GM12891 (cell line): ENCODE measurements around the gene MRPS2.

Source experiments
- DNase-seq: peaks from one replicate; pipeline ENCODE4 v3.0.0; 2011; ENCODE audit warnings: low spot score; ENCODE audit not compliant: insufficient read length
- FAIRE-seq: peaks from 2 replicates; lab custom pipeline; 2011; peaks lifted over from hg19 to GRCh38; lab: Jason Lieb, UNC
- PAX5 ChIP-seq: IDR thresholded peaks from 2 replicates; pipeline ENCODE4 v1.6.1; 2011; ENCODE audit warnings: low read length, moderate library complexity, mild to moderate bottlenecking; ENCODE audit not compliant: insufficient read depth, severe bottlenecking
- POLR2A ChIP-seq: IDR thresholded peaks from 2 replicates; pipeline ENCODE4 v1.6.1; 2011; ENCODE audit warnings: low read depth, low read length, control low read depth
- POLR2AphosphoS5 ChIP-seq: IDR thresholded peaks from 2 replicates; pipeline ENCODE4 v1.6.1; 2011; ENCODE audit warnings: low read depth, low read length, control low read depth
- POU2F2 ChIP-seq: IDR thresholded peaks from 2 replicates; pipeline ENCODE4 v1.6.1; 2011; ENCODE audit warnings: low read depth, mild to moderate bottlenecking, control low read depth, low read length, moderate library complexity
- SPI1 ChIP-seq: IDR thresholded peaks from 2 replicates; pipeline ENCODE4 v1.6.1; 2011; ENCODE audit warnings: low read depth, low read length, control low read depth
- TAF1 ChIP-seq: IDR thresholded peaks from 2 replicates; pipeline ENCODE4 v1.6.1; 2011; ENCODE audit warnings: low read depth, low read length, control low read depth

The MRPS2 gene

DNA sequence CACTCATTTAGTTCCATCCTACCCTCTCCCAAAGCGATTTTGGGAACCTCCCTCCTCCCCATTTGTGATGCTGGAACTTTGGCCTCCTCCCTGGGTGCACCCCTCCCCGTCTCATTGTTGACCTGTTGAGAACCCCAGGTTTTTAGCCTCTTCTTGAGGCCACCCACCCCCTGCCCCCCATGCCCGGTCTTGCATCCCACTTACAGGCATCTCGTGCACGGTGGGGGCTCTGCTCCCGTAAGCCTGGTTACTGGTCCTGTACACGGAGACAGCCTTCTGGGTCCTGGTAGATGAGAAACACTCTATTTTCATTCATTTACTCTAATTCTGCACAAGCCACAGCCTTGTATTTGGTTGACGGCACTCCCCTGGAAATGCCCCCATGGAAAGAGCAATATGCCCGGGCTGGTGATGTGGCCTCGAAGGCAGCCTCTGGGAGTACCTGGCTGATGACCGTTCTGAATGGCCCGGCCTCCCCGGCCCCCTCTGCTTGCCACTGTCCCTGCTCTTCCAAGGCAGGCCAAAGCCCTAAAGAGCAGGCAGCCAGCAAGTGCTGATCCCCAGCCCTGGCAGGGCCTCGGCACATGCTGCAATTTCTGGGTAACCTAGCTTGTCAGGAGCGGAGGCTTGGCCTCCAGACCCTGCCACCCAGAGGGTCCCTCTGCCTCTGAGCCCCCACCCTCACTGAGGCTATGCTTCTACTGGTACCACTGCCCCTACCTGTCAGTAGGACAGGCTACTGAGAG, 1.9 kb upstream of the MRPS2 start:
- FAIRE-seq (no peak), DNase-seq (no peak)
- no peak for TF ChIP-seq SPI1
- TF ChIP-seq POLR2A = no peak
- no peak for TF ChIP-seq PAX5
- no peak for TF ChIP-seq POLR2AphosphoS5
- no peak for TF ChIP-seq POU2F2
- no peak for TF ChIP-seq TAF1

DNA sequence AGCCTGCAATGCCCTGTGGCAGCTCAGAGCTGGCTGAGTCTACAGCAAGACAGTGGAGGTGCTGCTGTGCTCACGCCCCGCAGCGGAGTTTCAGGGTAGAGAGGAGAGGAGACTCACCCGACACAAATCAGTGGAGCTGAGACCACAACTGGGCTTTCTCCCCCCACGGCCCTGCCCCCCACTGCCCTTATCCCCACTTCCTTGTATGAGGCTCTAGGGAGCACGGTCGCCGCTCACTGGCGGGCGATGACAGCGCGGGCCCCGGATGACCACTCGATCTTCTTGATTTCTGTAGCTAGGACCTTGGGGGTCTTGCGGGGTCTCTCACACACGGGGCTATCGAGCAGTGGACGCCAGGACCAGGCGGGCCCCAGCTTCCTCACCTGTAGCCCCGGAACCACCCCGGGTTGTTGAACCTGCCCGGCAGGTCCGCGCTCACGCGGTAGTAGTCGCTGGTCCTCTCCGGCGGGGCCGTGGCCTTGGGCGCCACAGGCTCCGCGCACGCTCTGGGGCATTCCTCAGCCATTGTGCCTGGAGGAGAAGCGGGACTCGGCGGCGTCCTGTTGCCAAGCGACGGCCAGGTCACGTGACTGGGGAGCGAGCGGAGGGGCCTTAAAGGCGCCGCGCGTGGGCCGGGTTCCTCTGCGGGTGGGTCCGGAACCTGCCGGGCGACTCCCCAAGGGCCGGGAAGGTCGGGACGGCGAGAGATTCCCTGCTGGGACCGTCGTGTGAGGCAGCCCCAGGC, 984 bp upstream of the MRPS2 start:
- TF ChIP-seq SPI1 = 0 out of 2 replicates have a peak, but pooled peaks have one; percentile 0
- TF ChIP-seq POU2F2 = no peak
- DNase-seq = peak; percentile 83
- FAIRE-seq = peak; percentile 90

DNA sequence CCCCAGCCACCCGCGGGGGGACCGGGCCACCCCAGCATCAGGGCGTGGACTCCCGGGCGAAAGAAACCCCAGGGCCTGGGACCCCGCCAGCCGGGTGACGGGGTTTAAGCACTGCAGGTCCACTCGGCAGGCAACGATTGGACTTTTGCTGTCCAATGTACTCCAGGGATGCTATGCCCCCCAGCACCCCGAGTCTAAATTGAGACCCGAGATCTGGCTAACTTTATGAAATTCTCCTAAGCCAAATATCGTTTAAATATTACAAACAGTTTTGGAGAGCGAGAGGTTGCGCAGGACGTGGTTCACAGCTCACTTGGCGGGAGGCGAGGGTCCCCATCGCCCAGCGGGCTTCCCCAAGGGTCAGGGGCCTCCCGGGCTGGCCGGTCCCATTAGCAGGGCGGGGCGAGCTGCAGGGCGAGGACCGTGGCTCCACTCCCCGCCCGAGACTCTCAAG, 384 bp upstream of the MRPS2 start:
- no peak for DNase-seq
- TF ChIP-seq SPI1 (no peak), POLR2AphosphoS5 (no peak), POLR2A (no peak), TAF1 (no peak), POU2F2 (no peak), PAX5 (no peak)
- FAIRE-seq = no peak

DNA sequence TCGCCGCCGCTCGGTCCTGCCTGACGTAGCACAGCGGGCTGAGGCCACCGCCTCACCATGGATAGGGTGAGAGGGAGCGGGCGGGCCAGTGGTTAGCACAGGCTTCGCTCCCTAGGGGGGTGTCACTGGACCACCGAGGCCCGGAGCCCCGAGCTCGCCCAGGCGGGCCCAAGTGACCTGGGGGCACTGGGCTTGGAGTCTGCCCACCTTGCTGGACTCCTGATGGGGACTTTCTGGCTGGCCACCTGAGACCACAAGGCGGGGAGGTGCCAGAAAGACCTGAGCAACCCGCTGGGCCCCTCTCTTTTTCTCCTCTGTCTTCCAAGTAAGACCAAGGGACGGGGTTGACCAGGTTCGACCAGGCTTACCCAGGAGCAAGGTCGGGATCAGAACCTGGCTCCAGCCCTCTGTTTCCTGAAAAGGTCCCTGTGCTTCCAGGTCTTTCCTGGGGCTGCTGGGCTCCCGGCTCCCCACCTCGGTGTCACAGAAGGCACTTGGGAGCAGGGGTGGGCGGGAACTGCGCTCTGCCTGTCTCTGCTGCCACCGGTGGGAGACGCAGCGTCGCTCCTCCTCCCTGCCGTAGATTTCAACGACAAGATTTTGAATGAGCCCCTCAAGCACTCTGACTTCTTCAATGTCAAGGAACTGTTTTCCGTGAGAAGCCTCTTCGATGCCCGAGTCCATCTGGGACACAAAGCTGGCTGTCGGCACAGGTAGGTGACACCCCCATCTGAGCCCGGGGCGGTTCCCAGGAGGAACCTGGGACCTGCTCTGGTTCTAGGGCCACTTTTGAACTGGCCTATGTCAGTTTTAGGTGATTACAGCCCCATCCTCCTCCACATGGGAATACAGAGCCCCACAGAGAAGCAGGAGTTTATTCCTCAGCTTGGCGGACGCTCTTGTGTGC, 1.0 kb downstream of the MRPS2 start:
- DNase-seq (peak; percentile 85), FAIRE-seq (no peak)
- TF ChIP-seq SPI1 (no peak), POLR2AphosphoS5 (no peak), TAF1 (no peak), POU2F2 (no peak), PAX5 (no peak), POLR2A (no peak)

DNA sequence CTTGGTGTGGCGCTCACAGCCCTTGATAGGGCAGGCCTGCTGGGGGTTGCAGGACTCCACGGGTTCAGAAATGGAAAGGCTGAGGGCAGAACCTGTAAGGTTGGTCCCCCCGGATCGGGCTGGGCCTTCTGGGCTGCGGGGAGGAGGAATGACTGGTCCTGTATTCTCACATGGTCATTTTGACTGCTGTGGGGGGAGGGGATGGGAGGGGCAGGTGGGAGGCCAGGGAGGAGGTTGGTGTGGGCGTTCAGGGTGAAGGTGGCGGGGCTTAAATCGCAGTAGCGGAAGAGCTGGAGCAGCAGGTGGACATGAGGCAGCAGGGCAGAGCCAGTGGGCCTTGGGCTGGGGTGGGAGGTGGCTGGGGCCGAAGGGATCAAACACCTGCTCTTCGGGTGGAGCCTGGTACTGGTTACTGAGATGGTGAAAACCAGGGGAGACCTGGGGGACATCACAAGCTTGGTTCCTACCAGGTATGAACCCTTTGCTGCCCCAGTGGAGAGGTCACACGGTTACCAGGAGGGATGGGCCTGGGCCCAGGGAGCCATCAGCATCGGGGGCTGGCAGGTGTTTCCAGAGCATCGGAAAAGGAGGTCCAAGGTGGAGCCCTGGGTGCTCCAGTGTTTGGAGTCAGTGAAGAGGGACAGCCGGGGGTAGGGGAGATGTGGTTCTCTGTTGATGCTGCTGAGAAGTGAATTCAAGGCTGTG, 1.8 kb downstream of the MRPS2 start:
- no peak for FAIRE-seq

DNA sequence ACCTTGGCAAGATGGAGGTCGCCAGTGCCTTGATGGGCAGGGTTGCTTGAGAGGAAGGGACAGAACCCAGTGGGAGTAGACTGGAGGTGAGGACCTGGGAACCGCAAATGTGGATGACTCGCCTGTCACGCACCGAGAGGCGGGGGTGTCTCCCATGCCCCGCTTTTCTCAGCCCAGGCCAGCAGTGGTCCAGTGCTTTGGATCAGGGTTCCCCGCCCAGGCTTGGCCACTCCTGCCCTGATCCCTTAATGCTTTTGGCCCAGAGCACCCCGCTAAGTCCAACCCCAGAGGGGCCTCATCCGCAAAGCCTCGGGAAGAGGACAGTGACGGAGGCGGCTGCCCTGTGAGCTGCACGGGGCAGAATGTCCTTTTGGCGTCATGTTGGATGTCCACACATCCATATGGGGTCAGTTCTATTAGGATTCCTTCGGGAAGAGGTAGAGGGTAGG, 2.4 kb downstream of the MRPS2 start:
- FAIRE-seq (no peak), DNase-seq (no peak)
- TF ChIP-seq POLR2A = no peak
- TF ChIP-seq PAX5 = no peak
- no peak for TF ChIP-seq TAF1
- TF ChIP-seq POU2F2 = no peak

More for the DNA sequence above, 1.8 kb downstream of the MRPS2 start:
- no peak for DNase-seq
- TF ChIP-seq POU2F2 = no peak
- no peak for TF ChIP-seq POLR2A
- TF ChIP-seq POLR2AphosphoS5 = no peak
- no peak for TF ChIP-seq TAF1
- TF ChIP-seq PAX5 = no peak
- TF ChIP-seq SPI1 = no peak

DNA sequence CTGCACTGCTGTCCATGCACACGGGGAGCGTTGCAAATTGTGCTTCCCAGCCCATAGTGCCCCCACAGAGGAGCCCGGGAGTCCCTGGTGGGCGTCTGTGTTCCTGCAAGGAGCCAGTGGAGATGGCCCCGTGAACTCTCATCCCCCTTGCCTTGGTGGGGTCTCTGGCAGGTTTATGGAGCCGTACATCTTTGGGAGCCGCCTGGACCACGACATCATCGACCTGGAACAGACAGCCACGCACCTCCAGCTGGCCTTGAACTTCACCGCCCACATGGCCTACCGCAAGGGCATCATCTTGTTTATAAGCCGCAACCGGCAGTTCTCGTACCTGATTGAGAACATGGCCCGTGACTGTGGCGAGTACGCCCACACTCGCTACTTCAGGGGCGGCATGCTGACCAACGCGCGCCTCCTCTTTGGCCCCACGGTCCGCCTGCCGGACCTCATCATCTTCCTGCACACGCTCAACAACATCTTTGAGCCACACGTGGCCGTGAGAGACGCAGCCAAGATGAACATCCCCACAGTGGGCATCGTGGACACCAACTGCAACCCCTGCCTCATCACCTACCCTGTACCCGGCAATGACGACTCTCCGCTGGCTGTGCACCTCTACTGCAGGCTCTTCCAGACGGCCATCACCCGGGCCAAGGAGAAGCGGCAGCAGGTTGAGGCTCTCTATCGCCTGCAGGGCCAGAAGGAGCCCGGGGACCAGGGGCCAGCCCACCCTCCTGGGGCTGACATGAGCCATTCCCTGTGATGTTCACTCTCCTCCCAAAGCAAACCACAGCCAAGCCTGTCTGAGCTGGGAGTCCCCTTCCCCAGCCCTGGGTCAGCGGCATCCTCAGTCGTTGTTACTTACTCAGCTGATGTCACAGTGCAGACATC, 3.1 kb downstream of the MRPS2 start:
- FAIRE-seq (no peak), DNase-seq (no peak)
- no peak for TF ChIP-seq POLR2A
- no peak for TF ChIP-seq PAX5
- no peak; the same call in 1 of the 2 replicates for TF ChIP-seq POLR2AphosphoS5
- no peak for TF ChIP-seq POU2F2
- TF ChIP-seq TAF1 = no peak
- TF ChIP-seq SPI1 = no peak
